ENCODE data around the gene EMC1. TPM values are rescaled to one million over a fixed set of nuclear protein-coding genes. Genes with fewer than 3 reads are reported as not detected.

Gene EMC1
- total and polyA plus RNA-seq, 2 donors (not counting 1 experiment from before 2014, with no cell fraction given): 25.8 to 45.5 TPM

GRCh38 chr1:19300211-19300610 is 48.9 kb upstream of the EMC1 start:
- H3K9me3 ChIP-seq (ENCODE audit: control extremely low read depth in 1 of 3, control insufficient read depth in 2 of 3, insufficient read depth in 1 of 3, low read length in 2 of 3): peaks cover 0 to 10% (median 8%) of the 10 kb centered on the region in 3 donors
- H4K20me1 ChIP-seq (ENCODE audit: control insufficient read depth, insufficient read depth, low read length, poor library complexity, severe bottlenecking): no peaks in the 10 kb centered on the region
- no peak overlapping the region for H2AFZ ChIP-seq (ENCODE audit: insufficient read depth, low read depth, low read length, poor library complexity, severe bottlenecking)
- H3K4me3 Mint-ChIP-seq: no peak overlapping the region
- no peaks in the 10 kb centered on the region for H3K27me3 Mint-ChIP-seq
- no peak overlapping the region for H3K9ac ChIP-seq (ENCODE audit: low read length)
- H3K27ac ChIP-seq (ENCODE audit: low read length in 2 of 2): no peak overlapping the region
- no peaks in the 10 kb centered on the region for H3K79me2 ChIP-seq (ENCODE audit: control insufficient read depth, insufficient read depth, low read length)
- intact Hi-C loops (cut with micrococcal nuclease): no loop called here
- H3K4me3 ChIP-seq (ENCODE audit: control extremely low read depth in 1 of 5, extremely low read depth in 1 of 5, insufficient read depth in 1 of 5, low read depth in 2 of 5, low read length in 4 of 5): no peak overlapping the region
- CTCF ChIA-PET: no interaction called here
- 100% methylated on average over 2 of the region's 2 CpGs for WGBS (ENCODE audit: insufficient coverage)
- no peak overlapping the region for H3K4me2 ChIP-seq (replicated peaks; ENCODE audit: low read depth, low read length, poor library complexity, severe bottlenecking)
- H3K27ac Mint-ChIP-seq: no peak overlapping the region
- POLR2A ChIA-PET: no interaction called here
- TF ChIP-seq EZH2 (IDR thresholded peaks at IDR 0.05; ENCODE audit: borderline replicate concordance, insufficient read depth, low read depth, low read length, poor library complexity, severe bottlenecking): no peak
- TF ChIP-seq CTCF (IDR thresholded peaks at IDR 0.05): no peak
- DNase-seq: no peak
- peaks cover 6 to 25% of the 10 kb centered on the region in 2 experiments for H3K36me3 ChIP-seq (replicated peaks in 1 of 2; ENCODE audit: control extremely low read depth in 1 of 2, control insufficient read depth in 1 of 2, extremely low read depth in 1 of 2, insufficient read depth in 2 of 2, low read length in 1 of 2)
- no peaks in the 10 kb centered on the region for H3K4me1 ChIP-seq (ENCODE audit: control insufficient read depth in 2 of 2, insufficient read depth in 2 of 2, low read length in 2 of 2)
- H3K4me1 Mint-ChIP-seq: no peaks in the 10 kb centered on the region
- H3K27me3 ChIP-seq (replicated peaks in 1 of 4; ENCODE audit: control extremely low read depth in 1 of 4, control insufficient read depth in 3 of 4, insufficient read depth in 4 of 4, low read length in 3 of 4): no peaks in the 10 kb centered on the region
- no peak for ATAC-seq (ENCODE audit: low read depth)
- H3K9me3 Mint-ChIP-seq (ENCODE audit: insufficient read depth): peaks cover under 1% of the 10 kb centered on the region

- no peak for ATAC-seq (ENCODE audit: low read depth)
- no peaks in the 10 kb centered on the region for H3K36me3 ChIP-seq (replicated peaks in 1 of 2; ENCODE audit: control extremely low read depth in 1 of 2, control insufficient read depth in 1 of 2, extremely low read depth in 1 of 2, insufficient read depth in 2 of 2, low read length in 1 of 2)
- ChIA-PET CTCF (no interaction called here), POLR2A (no interaction called here)
- H2AFZ ChIP-seq (ENCODE audit: insufficient read depth, low read depth, low read length, poor library complexity, severe bottlenecking): no peak overlapping the region
- H3K4me1 ChIP-seq (ENCODE audit: control insufficient read depth in 2 of 2, insufficient read depth in 2 of 2, low read length in 2 of 2): no peaks in the 10 kb centered on the region
- no peak for TF ChIP-seq CTCF (IDR thresholded peaks at IDR 0.05)
- no peak for TF ChIP-seq EZH2 (IDR thresholded peaks at IDR 0.05; ENCODE audit: borderline replicate concordance, insufficient read depth, low read depth, low read length, poor library complexity, severe bottlenecking)
- no peak overlapping the region for H3K4me3 ChIP-seq (ENCODE audit: control extremely low read depth in 1 of 5, extremely low read depth in 1 of 5, insufficient read depth in 1 of 5, low read depth in 2 of 5, low read length in 4 of 5)
- Mint-ChIP-seq H3K27me3 (peaks cover 6% of the 10 kb centered on the region), H3K4me3 (no peak overlapping the region), H3K9me3 (ENCODE audit: insufficient read depth) (peaks cover 8% of the 10 kb centered on the region), H3K27ac (no peak overlapping the region), H3K4me1 (no peaks in the 10 kb centered on the region)
- peaks cover 0 to 3% (median 1%) of the 10 kb centered on the region in 4 experiments for H3K27me3 ChIP-seq (replicated peaks in 1 of 4; ENCODE audit: control extremely low read depth in 1 of 4, control insufficient read depth in 3 of 4, insufficient read depth in 4 of 4, low read length in 3 of 4)
- DNase-seq: no peak
- no peaks in the 10 kb centered on the region for H3K79me2 ChIP-seq (ENCODE audit: control insufficient read depth, insufficient read depth, low read length)
- 100% methylated on average over 1 of the region's 2 CpGs for whole genome bisulfite sequencing (ENCODE audit: insufficient coverage)
- H3K9ac ChIP-seq (ENCODE audit: low read length): no peak overlapping the region
- H4K20me1 ChIP-seq (ENCODE audit: control insufficient read depth, insufficient read depth, low read length, poor library complexity, severe bottlenecking): no peaks in the 10 kb centered on the region
- no peak overlapping the region for H3K27ac ChIP-seq (ENCODE audit: low read length in 2 of 2)
- no peak overlapping the region for H3K4me2 ChIP-seq (replicated peaks; ENCODE audit: low read depth, low read length, poor library complexity, severe bottlenecking)
- intact Hi-C loops (cut with micrococcal nuclease): no loop called here
- peaks cover 0 to 42% (median 25%) of the 10 kb centered on the region in 3 donors for H3K9me3 ChIP-seq (ENCODE audit: control extremely low read depth in 1 of 3, control insufficient read depth in 2 of 3, insufficient read depth in 1 of 3, low read length in 2 of 3)
Measured at GRCh38 chr1:19294638-19295037, 43.3 kb upstream of the EMC1 start.

All from B cell (primary cell).